ENCODE measurements around the gene TRIM33. TPM values are rescaled to one million over a fixed set of nuclear protein-coding genes. Genes with fewer than 3 reads are reported as not detected.
A peak's percentile ranks its signal among the peaks of the same experiment; 100 is the strongest.

TRIM33 gene
- total and polyA plus RNA-seq, 2 of the 13 experiments (the other 11 are each of a cell fraction or from before 2014, with no cell fraction given): 35.5 to 42.2 TPM

DNA sequence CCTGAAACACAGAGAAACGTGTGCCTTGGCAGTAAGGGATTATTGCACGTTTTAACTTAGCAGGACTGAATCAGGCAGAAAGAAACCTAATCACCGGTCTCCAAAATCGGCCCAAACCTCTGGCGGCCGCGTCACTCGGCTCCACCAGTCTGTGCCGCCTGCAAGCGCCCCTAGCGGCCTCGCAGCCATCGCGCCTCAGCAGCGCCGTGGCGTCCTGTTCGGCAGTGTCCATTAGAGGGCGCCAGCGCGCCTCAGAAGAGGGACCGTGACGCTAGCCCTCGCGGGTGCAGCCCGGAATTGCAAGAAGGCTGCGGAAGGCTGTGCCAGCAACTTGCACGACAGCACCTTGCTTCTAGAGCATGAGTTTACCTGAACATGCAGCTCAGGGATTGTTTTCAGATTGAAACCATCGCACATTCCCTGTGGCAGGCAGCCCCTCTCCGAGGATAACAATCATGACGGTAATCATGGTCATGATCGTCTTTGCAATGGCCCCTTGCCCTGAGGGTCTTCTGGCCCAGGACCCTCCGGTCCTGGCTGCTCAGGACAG lies 164.4 kb downstream of the TRIM33 start (continued):
- TF ChIP-seq, protein P1, sequence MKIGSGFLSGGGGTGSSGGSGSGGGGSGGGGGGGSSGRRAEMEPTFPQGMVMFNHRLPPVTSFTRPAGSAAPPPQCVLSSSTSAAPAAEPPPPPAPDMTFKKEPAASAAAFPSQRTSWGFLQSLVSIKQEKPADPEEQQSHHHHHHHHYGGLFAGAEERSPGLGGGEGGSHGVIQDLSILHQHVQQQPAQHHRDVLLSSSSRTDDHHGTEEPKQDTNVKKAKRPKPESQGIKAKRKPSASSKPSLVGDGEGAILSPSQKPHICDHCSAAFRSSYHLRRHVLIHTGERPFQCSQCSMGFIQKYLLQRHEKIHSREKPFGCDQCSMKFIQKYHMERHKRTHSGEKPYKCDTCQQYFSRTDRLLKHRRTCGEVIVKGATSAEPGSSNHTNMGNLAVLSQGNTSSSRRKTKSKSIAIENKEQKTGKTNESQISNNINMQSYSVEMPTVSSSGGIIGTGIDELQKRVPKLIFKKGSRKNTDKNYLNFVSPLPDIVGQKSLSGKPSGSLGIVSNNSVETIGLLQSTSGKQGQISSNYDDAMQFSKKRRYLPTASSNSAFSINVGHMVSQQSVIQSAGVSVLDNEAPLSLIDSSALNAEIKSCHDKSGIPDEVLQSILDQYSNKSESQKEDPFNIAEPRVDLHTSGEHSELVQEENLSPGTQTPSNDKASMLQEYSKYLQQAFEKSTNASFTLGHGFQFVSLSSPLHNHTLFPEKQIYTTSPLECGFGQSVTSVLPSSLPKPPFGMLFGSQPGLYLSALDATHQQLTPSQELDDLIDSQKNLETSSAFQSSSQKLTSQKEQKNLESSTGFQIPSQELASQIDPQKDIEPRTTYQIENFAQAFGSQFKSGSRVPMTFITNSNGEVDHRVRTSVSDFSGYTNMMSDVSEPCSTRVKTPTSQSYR (CRISPR knock-in tag; IDR thresholded peaks at IDR 0.05; ENCODE audit: borderline replicate concordance): 0 out of 2 replicates have a peak, but pooled peaks have one; percentile 17
- TF ChIP-seq, protein P2, sequence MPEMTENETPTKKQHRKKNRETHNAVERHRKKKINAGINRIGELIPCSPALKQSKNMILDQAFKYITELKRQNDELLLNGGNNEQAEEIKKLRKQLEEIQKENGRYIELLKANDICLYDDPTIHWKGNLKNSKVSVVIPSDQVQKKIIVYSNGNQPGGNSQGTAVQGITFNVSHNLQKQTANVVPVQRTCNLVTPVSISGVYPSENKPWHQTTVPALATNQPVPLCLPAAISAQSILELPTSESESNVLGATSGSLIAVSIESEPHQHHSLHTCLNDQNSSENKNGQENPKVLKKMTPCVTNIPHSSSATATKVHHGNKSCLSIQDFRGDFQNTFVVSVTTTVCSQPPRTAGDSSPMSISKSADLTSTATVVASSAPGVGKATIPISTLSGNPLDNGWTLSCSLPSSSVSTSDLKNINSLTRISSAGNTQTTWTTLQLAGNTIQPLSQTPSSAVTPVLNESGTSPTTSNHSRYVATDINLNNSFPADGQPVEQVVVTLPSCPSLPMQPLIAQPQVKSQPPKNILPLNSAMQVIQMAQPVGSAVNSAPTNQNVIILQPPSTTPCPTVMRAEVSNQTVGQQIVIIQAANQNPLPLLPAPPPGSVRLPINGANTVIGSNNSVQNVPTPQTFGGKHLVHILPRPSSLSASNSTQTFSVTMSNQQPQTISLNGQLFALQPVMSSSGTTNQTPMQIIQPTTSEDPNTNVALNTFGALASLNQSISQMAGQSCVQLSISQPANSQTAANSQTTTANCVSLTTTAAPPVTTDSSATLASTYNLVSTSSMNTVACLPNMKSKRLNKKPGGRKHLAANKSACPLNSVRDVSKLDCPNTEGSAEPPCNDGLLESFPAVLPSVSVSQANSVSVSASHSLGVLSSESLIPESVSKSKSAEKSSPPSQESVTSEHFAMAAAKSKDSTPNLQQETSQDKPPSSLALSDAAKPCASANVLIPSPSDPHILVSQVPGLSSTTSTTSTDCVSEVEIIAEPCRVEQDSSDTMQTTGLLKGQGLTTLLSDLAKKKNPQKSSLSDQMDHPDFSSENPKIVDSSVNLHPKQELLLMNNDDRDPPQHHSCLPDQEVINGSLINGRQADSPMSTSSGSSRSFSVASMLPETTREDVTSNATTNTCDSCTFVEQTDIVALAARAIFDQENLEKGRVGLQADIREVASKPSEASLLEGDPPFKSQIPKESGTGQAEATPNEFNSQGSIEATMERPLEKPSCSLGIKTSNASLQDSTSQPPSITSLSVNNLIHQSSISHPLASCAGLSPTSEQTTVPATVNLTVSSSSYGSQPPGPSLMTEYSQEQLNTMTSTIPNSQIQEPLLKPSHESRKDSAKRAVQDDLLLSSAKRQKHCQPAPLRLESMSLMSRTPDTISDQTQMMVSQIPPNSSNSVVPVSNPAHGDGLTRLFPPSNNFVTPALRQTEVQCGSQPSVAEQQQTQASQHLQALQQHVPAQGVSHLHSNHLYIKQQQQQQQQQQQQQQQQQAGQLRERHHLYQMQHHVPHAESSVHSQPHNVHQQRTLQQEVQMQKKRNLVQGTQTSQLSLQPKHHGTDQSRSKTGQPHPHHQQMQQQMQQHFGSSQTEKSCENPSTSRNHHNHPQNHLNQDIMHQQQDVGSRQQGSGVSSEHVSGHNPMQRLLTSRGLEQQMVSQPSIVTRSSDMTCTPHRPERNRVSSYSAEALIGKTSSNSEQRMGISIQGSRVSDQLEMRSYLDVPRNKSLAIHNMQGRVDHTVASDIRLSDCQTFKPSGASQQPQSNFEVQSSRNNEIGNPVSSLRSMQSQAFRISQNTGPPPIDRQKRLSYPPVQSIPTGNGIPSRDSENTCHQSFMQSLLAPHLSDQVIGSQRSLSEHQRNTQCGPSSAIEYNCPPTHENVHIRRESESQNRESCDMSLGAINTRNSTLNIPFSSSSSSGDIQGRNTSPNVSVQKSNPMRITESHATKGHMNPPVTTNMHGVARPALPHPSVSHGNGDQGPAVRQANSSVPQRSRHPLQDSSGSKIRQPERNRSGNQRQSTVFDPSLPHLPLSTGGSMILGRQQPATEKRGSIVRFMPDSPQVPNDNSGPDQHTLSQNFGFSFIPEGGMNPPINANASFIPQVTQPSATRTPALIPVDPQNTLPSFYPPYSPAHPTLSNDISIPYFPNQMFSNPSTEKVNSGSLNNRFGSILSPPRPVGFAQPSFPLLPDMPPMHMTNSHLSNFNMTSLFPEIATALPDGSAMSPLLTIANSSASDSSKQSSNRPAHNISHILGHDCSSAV (CRISPR knock-in tag; IDR thresholded peaks at IDR 0.05; ENCODE audit: borderline replicate concordance): no peak
- TF ChIP-seq, protein P3, sequence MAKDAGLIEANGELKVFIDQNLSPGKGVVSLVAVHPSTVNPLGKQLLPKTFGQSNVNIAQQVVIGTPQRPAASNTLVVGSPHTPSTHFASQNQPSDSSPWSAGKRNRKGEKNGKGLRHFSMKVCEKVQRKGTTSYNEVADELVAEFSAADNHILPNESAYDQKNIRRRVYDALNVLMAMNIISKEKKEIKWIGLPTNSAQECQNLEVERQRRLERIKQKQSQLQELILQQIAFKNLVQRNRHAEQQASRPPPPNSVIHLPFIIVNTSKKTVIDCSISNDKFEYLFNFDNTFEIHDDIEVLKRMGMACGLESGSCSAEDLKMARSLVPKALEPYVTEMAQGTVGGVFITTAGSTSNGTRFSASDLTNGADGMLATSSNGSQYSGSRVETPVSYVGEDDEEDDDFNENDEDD (CRISPR knock-in tag; IDR thresholded peaks at IDR 0.05; ENCODE audit: borderline replicate concordance): peak; percentile 56; the same call in 1 of the 2 replicates
- TF ChIP-seq, protein P4, sequence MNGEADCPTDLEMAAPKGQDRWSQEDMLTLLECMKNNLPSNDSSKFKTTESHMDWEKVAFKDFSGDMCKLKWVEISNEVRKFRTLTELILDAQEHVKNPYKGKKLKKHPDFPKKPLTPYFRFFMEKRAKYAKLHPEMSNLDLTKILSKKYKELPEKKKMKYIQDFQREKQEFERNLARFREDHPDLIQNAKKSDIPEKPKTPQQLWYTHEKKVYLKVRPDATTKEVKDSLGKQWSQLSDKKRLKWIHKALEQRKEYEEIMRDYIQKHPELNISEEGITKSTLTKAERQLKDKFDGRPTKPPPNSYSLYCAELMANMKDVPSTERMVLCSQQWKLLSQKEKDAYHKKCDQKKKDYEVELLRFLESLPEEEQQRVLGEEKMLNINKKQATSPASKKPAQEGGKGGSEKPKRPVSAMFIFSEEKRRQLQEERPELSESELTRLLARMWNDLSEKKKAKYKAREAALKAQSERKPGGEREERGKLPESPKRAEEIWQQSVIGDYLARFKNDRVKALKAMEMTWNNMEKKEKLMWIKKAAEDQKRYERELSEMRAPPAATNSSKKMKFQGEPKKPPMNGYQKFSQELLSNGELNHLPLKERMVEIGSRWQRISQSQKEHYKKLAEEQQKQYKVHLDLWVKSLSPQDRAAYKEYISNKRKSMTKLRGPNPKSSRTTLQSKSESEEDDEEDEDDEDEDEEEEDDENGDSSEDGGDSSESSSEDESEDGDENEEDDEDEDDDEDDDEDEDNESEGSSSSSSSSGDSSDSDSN (CRISPR knock-in tag; IDR thresholded peaks at IDR 0.05): peak; percentile 67
- TF ChIP-seq ZNF788 (CRISPR knock-in tag; IDR thresholded peaks at IDR 0.05; ENCODE audit: borderline replicate concordance) (peak; percentile 91), ISL2 (CRISPR knock-in tag; IDR thresholded peaks at IDR 0.05) (peak; percentile 72), PHF21A (CRISPR knock-in tag; IDR thresholded peaks at IDR 0.05) (peak; percentile 61; the same call in 1 of the 2 replicates), CREB1 (IDR thresholded peaks at IDR 0.05) (peak; percentile 79), CREB1 (CRISPR knock-in tag; IDR thresholded peaks at IDR 0.05) (peak; percentile 63; the same call in 1 of the 2 replicates), ZNF792 (CRISPR knock-in tag; IDR thresholded peaks at IDR 0.05) (peak; percentile 59; the same call in 1 of the 2 replicates), DPF2 (CRISPR knock-in tag; IDR thresholded peaks at IDR 0.05; ENCODE audit: borderline replicate concordance, low read depth) (no peak), DMAP1 (CRISPR knock-in tag; IDR thresholded peaks at IDR 0.05) (peak; percentile 42; the same call in 1 of the 2 replicates), PCBP2 (optimal IDR thresholded peaks at IDR 0.05; ENCODE audit: low read depth, low read length, poor library complexity, severe bottlenecking) (no peak)
